ENCODE measurements around the gene NUBP2.

- TF ChIP-seq CTCF (IDR thresholded peaks at IDR 0.05) (no peak), POLR2AphosphoS5 (IDR thresholded peaks at IDR 0.05) (no peak), EP300 (IDR thresholded peaks at IDR 0.05; ENCODE audit: low read depth) (no peak)
These were observed 41.1 kb upstream of the NUBP2 start for GRCh38 chr16:1741553-1742165.

Data from transverse colon (tissue), 4 donors.